ENCODE measurements around the gene SORBS1.

SORBS1 gene

GRCh38 chr10:95334805-95335144, 226.4 kb downstream of the SORBS1 start:
- Histone ChIP-seq H2AFZ (ENCODE audit: low read depth, low read length, severe bottlenecking) (no peak overlapping the region), H3K9me2 (replicated peaks; ENCODE audit: insufficient read depth, low read length) (no peaks in the 10 kb centered on the region), H3K4me3 (ENCODE audit: insufficient read depth, low read length, poor library complexity, severe bottlenecking) (no peak overlapping the region), H3K4me2 (ENCODE audit: low read depth, low read length, poor library complexity, severe bottlenecking) (no peak overlapping the region), H3F3A (ENCODE audit: insufficient read depth) (no peaks in the 10 kb centered on the region), H3K9ac (ENCODE audit: low read length) (no peak overlapping the region), H4K20me1 (ENCODE audit: low read depth, low read length) (no peaks in the 10 kb centered on the region), H3K9me3 (ENCODE audit: insufficient read depth, low read length) (no peaks in the 10 kb centered on the region), H3K36me3 (ENCODE audit: low read length) (no peaks in the 10 kb centered on the region), H3K27ac (ENCODE audit: low read depth, low read length) (no peak overlapping the region), H3K27me3 (ENCODE audit: low read length) (no peaks in the 10 kb centered on the region), H3K79me2 (ENCODE audit: insufficient read depth, low read length) (no peaks in the 10 kb centered on the region)
- no peak for TF ChIP-seq EZH2phosphoT487 (conservative IDR thresholded peaks at IDR 0.05; ENCODE audit: low read length)
- no peak for TF ChIP-seq CTCF (IDR thresholded peaks at IDR 0.05; ENCODE audit: insufficient read depth, low read length, poor library complexity, severe bottlenecking)

- no peak overlapping the region for H3K4me2 ChIP-seq (ENCODE audit: low read depth, low read length, poor library complexity, severe bottlenecking)
- no peaks in the 10 kb centered on the region for H3K36me3 ChIP-seq (ENCODE audit: low read length)
- no peak overlapping the region for H3K9ac ChIP-seq (ENCODE audit: low read length)
- no peak overlapping the region for H3K4me3 ChIP-seq (ENCODE audit: insufficient read depth, low read length, poor library complexity, severe bottlenecking)
- H3K27ac ChIP-seq (ENCODE audit: low read depth, low read length) = no peak overlapping the region
- no peaks in the 10 kb centered on the region for H3F3A ChIP-seq (ENCODE audit: insufficient read depth)
- H2AFZ ChIP-seq (ENCODE audit: low read depth, low read length, severe bottlenecking) = no peak overlapping the region
- no peaks in the 10 kb centered on the region for H3K9me2 ChIP-seq (replicated peaks; ENCODE audit: insufficient read depth, low read length)
- no peaks in the 10 kb centered on the region for H3K79me2 ChIP-seq (ENCODE audit: insufficient read depth, low read length)
- no peaks in the 10 kb centered on the region for H3K9me3 ChIP-seq (ENCODE audit: insufficient read depth, low read length)
- H3K27me3 ChIP-seq (ENCODE audit: low read length) = no peaks in the 10 kb centered on the region
- no peaks in the 10 kb centered on the region for H4K20me1 ChIP-seq (ENCODE audit: low read depth, low read length)
- TF ChIP-seq EZH2phosphoT487 (conservative IDR thresholded peaks at IDR 0.05; ENCODE audit: low read length) (no peak), CTCF (IDR thresholded peaks at IDR 0.05; ENCODE audit: insufficient read depth, low read length, poor library complexity, severe bottlenecking) (no peak)
Observed at GRCh38 chr10:95333997-95334804, 227.0 kb downstream of the SORBS1 start.

GRCh38 chr10:95332666-95333249, 228.4 kb downstream of the SORBS1 start:
- no peak overlapping the region for H3K4me3 ChIP-seq (ENCODE audit: insufficient read depth, low read length, poor library complexity, severe bottlenecking)
- no peaks in the 10 kb centered on the region for H3K36me3 ChIP-seq (ENCODE audit: low read length)
- no peaks in the 10 kb centered on the region for H3F3A ChIP-seq (ENCODE audit: insufficient read depth)
- no peak overlapping the region for H2AFZ ChIP-seq (ENCODE audit: low read depth, low read length, severe bottlenecking)
- no peak overlapping the region for H3K9ac ChIP-seq (ENCODE audit: low read length)
- no peaks in the 10 kb centered on the region for H3K79me2 ChIP-seq (ENCODE audit: insufficient read depth, low read length)
- H3K9me2 ChIP-seq (replicated peaks; ENCODE audit: insufficient read depth, low read length) = no peaks in the 10 kb centered on the region
- no peaks in the 10 kb centered on the region for H3K9me3 ChIP-seq (ENCODE audit: insufficient read depth, low read length)
- TF ChIP-seq CTCF (IDR thresholded peaks at IDR 0.05; ENCODE audit: insufficient read depth, low read length, poor library complexity, severe bottlenecking) = no peak
- no peak for TF ChIP-seq EZH2phosphoT487 (conservative IDR thresholded peaks at IDR 0.05; ENCODE audit: low read length)
- H3K27me3 ChIP-seq (ENCODE audit: low read length) = no peaks in the 10 kb centered on the region
- no peaks in the 10 kb centered on the region for H4K20me1 ChIP-seq (ENCODE audit: low read depth, low read length)
- no peak overlapping the region for H3K27ac ChIP-seq (ENCODE audit: low read depth, low read length)
- no peak overlapping the region for H3K4me2 ChIP-seq (ENCODE audit: low read depth, low read length, poor library complexity, severe bottlenecking)

All from SU-DHL-6 (cell line).